Measurements from ENCODE around the gene XPOT.

Gene XPOT

GRCh38 chr12:64383675-64384074, 20.5 kb upstream of the XPOT start:
- no CpG with 5 or more reads among the region's 1 CpG for WGBS (ENCODE audit: extremely low coverage, insufficient coverage, insufficient read length)
- Histone ChIP-seq H3K4me3 (ENCODE audit: low read depth, low read length) (no peak overlapping the region), H2BK12ac (ENCODE audit: low read length) (no peak overlapping the region), H3K27ac (ENCODE audit: low read depth, low read length) (no peak overlapping the region), H4K91ac (ENCODE audit: low read depth, low read length) (no peak overlapping the region), H3K4ac (ENCODE audit: low read depth, low read length) (no peak overlapping the region), H3K27me3 (ENCODE audit: insufficient read depth, low read length) (no peaks in the 10 kb centered on the region), H3K23ac (ENCODE audit: low read length) (no peak overlapping the region), H3K4me2 (ENCODE audit: low read length) (no peak overlapping the region), H3K79me1 (ENCODE audit: low read length) (no peaks in the 10 kb centered on the region), H2AFZ (ENCODE audit: insufficient read depth, low read length, poor library complexity) (no peak overlapping the region), H4K8ac (ENCODE audit: low read depth, low read length) (no peak overlapping the region), H2AK5ac (ENCODE audit: low read length) (no peak overlapping the region), H3K14ac (ENCODE audit: low read length) (no peak overlapping the region), H3K9me3 (ENCODE audit: insufficient read depth, low read depth, low read length) (peaks cover 2% of the 10 kb centered on the region), H2BK120ac (ENCODE audit: insufficient read depth, low read length, poor library complexity) (no peak overlapping the region), H3K18ac (ENCODE audit: low read length) (no peak overlapping the region), H3K36me3 (ENCODE audit: control insufficient read depth in 1 of 2, insufficient read depth in 2 of 2, low read length in 2 of 2) (no peaks in the 10 kb centered on the region), H3K9ac (ENCODE audit: low read length) (no peak overlapping the region), H4K12ac (ENCODE audit: low read depth, low read length) (no peak overlapping the region), H2BK5ac (ENCODE audit: low read depth, low read length, poor library complexity) (no peak overlapping the region), H3K4me1 (ENCODE audit: control insufficient read depth in 1 of 2, insufficient read depth in 2 of 2, low read length in 2 of 2) (no peaks in the 10 kb centered on the region), H3K79me2 (ENCODE audit: control insufficient read depth, insufficient read depth, low read length, poor library complexity) (no peaks in the 10 kb centered on the region)
- DNase-seq = no peak

- no peak overlapping the region for H2BK5ac ChIP-seq (ENCODE audit: low read depth, low read length, poor library complexity)
- no peaks in the 10 kb centered on the region for H3K27me3 ChIP-seq (ENCODE audit: insufficient read depth, low read length)
- peaks cover 2% of the 10 kb centered on the region for H3K9me3 ChIP-seq (ENCODE audit: insufficient read depth, low read depth, low read length)
- no CpG with 5 or more reads among the region's 3 CpGs for WGBS (ENCODE audit: extremely low coverage, insufficient coverage, insufficient read length)
- H3K79me1 ChIP-seq (ENCODE audit: low read length) = no peaks in the 10 kb centered on the region
- no peak overlapping the region for H4K8ac ChIP-seq (ENCODE audit: low read depth, low read length)
- H3K4me2 ChIP-seq (ENCODE audit: low read length) = no peak overlapping the region
- no peak overlapping the region for H3K18ac ChIP-seq (ENCODE audit: low read length)
- H4K91ac ChIP-seq (ENCODE audit: low read depth, low read length) = no peak overlapping the region
- no peak overlapping the region for H3K27ac ChIP-seq (ENCODE audit: low read depth, low read length)
- no peak for DNase-seq
- H3K23ac ChIP-seq (ENCODE audit: low read length) = no peak overlapping the region
- no peak overlapping the region for H3K4me3 ChIP-seq (ENCODE audit: low read depth, low read length)
- H3K4me1 ChIP-seq (ENCODE audit: control insufficient read depth in 1 of 2, insufficient read depth in 2 of 2, low read length in 2 of 2) = no peaks in the 10 kb centered on the region
- H3K4ac ChIP-seq (ENCODE audit: low read depth, low read length) = no peak overlapping the region
- H4K12ac ChIP-seq (ENCODE audit: low read depth, low read length) = no peak overlapping the region
- H2AFZ ChIP-seq (ENCODE audit: insufficient read depth, low read length, poor library complexity) = no peak overlapping the region
- H2BK12ac ChIP-seq (ENCODE audit: low read length) = no peak overlapping the region
- no peak overlapping the region for H3K14ac ChIP-seq (ENCODE audit: low read length)
- no peak overlapping the region for H2BK120ac ChIP-seq (ENCODE audit: insufficient read depth, low read length, poor library complexity)
- no peak overlapping the region for H2AK5ac ChIP-seq (ENCODE audit: low read length)
- no peaks in the 10 kb centered on the region for H3K79me2 ChIP-seq (ENCODE audit: control insufficient read depth, insufficient read depth, low read length, poor library complexity)
- H3K36me3 ChIP-seq (ENCODE audit: control insufficient read depth in 1 of 2, insufficient read depth in 2 of 2, low read length in 2 of 2) = no peaks in the 10 kb centered on the region
- H3K9ac ChIP-seq (ENCODE audit: low read length) = no peak overlapping the region
Measured at GRCh38 chr12:64385019-64385418, 19.2 kb upstream of the XPOT start.

GRCh38 chr12:64385468-64385867, 18.7 kb upstream of the XPOT start:
- Histone ChIP-seq H3K4me2 (ENCODE audit: low read length) (no peak overlapping the region), H3K27me3 (ENCODE audit: insufficient read depth, low read length) (no peaks in the 10 kb centered on the region), H3K36me3 (ENCODE audit: control insufficient read depth in 1 of 2, insufficient read depth in 2 of 2, low read length in 2 of 2) (no peaks in the 10 kb centered on the region), H3K23ac (ENCODE audit: low read length) (no peak overlapping the region), H3K4ac (ENCODE audit: low read depth, low read length) (no peak overlapping the region), H4K91ac (ENCODE audit: low read depth, low read length) (no peak overlapping the region), H2AFZ (ENCODE audit: insufficient read depth, low read length, poor library complexity) (no peak overlapping the region), H2BK120ac (ENCODE audit: insufficient read depth, low read length, poor library complexity) (no peak overlapping the region), H3K9me3 (ENCODE audit: insufficient read depth, low read depth, low read length) (peaks cover 2% of the 10 kb centered on the region), H2BK5ac (ENCODE audit: low read depth, low read length, poor library complexity) (no peak overlapping the region), H3K9ac (ENCODE audit: low read length) (no peak overlapping the region), H3K4me3 (ENCODE audit: low read depth, low read length) (no peak overlapping the region), H3K4me1 (ENCODE audit: control insufficient read depth in 1 of 2, insufficient read depth in 2 of 2, low read length in 2 of 2) (no peaks in the 10 kb centered on the region), H3K79me2 (ENCODE audit: control insufficient read depth, insufficient read depth, low read length, poor library complexity) (no peaks in the 10 kb centered on the region), H2AK5ac (ENCODE audit: low read length) (no peak overlapping the region), H3K27ac (ENCODE audit: low read depth, low read length) (no peak overlapping the region), H4K8ac (ENCODE audit: low read depth, low read length) (no peak overlapping the region), H3K14ac (ENCODE audit: low read length) (no peak overlapping the region), H4K12ac (ENCODE audit: low read depth, low read length) (no peak overlapping the region), H2BK12ac (ENCODE audit: low read length) (no peak overlapping the region), H3K79me1 (ENCODE audit: low read length) (no peaks in the 10 kb centered on the region), H3K18ac (ENCODE audit: low read length) (no peak overlapping the region)
- WGBS (ENCODE audit: extremely low coverage, insufficient coverage, insufficient read length) = no CpG with 5 or more reads among the region's 2 CpGs
- no peak for DNase-seq

- no peak overlapping the region for H4K12ac ChIP-seq (ENCODE audit: low read depth, low read length)
- no peak overlapping the region for H2AK5ac ChIP-seq (ENCODE audit: low read length)
- H2AFZ ChIP-seq (ENCODE audit: insufficient read depth, low read length, poor library complexity) = no peak overlapping the region
- no peak overlapping the region for H3K27ac ChIP-seq (ENCODE audit: low read depth, low read length)
- no peak overlapping the region for H2BK120ac ChIP-seq (ENCODE audit: insufficient read depth, low read length, poor library complexity)
- H3K4me3 ChIP-seq (ENCODE audit: low read depth, low read length) = no peak overlapping the region
- no peak for DNase-seq
- no peak overlapping the region for H2BK5ac ChIP-seq (ENCODE audit: low read depth, low read length, poor library complexity)
- H3K14ac ChIP-seq (ENCODE audit: low read length) = no peak overlapping the region
- no peaks in the 10 kb centered on the region for H3K36me3 ChIP-seq (ENCODE audit: control insufficient read depth in 1 of 2, insufficient read depth in 2 of 2, low read length in 2 of 2)
- no peak overlapping the region for H3K23ac ChIP-seq (ENCODE audit: low read length)
- H3K9me3 ChIP-seq (ENCODE audit: insufficient read depth, low read depth, low read length) = peaks cover 2% of the 10 kb centered on the region
- no peak overlapping the region for H3K18ac ChIP-seq (ENCODE audit: low read length)
- no peak overlapping the region for H4K91ac ChIP-seq (ENCODE audit: low read depth, low read length)
- no peak overlapping the region for H3K9ac ChIP-seq (ENCODE audit: low read length)
- no peaks in the 10 kb centered on the region for H3K79me1 ChIP-seq (ENCODE audit: low read length)
- WGBS (ENCODE audit: extremely low coverage, insufficient coverage, insufficient read length) = no CpG with 5 or more reads among the region's 6 CpGs
- H3K27me3 ChIP-seq (ENCODE audit: insufficient read depth, low read length) = no peaks in the 10 kb centered on the region
- no peak overlapping the region for H2BK12ac ChIP-seq (ENCODE audit: low read length)
- no peak overlapping the region for H3K4me2 ChIP-seq (ENCODE audit: low read length)
- H3K4ac ChIP-seq (ENCODE audit: low read depth, low read length) = no peak overlapping the region
- no peaks in the 10 kb centered on the region for H3K4me1 ChIP-seq (ENCODE audit: control insufficient read depth in 1 of 2, insufficient read depth in 2 of 2, low read length in 2 of 2)
- H4K8ac ChIP-seq (ENCODE audit: low read depth, low read length) = no peak overlapping the region
- no peaks in the 10 kb centered on the region for H3K79me2 ChIP-seq (ENCODE audit: control insufficient read depth, insufficient read depth, low read length, poor library complexity)
Measured at GRCh38 chr12:64387197-64387816, 16.9 kb upstream of the XPOT start.
